NK-92 (cell line): ENCODE results near the gene CTSS.
"Not testable (repeated sequence)": the region's sequence is repeated elsewhere in the genome, so short reads cannot be mapped to it uniquely, and the experiment has no call there.

Experiments used
- DNase-seq: peaks from one replicate; lab custom pipeline; 2025; ENCODE audit not compliant: unreplicated experiment; lab: John Stamatoyannopoulos, UW

The CTSS gene

DNA sequence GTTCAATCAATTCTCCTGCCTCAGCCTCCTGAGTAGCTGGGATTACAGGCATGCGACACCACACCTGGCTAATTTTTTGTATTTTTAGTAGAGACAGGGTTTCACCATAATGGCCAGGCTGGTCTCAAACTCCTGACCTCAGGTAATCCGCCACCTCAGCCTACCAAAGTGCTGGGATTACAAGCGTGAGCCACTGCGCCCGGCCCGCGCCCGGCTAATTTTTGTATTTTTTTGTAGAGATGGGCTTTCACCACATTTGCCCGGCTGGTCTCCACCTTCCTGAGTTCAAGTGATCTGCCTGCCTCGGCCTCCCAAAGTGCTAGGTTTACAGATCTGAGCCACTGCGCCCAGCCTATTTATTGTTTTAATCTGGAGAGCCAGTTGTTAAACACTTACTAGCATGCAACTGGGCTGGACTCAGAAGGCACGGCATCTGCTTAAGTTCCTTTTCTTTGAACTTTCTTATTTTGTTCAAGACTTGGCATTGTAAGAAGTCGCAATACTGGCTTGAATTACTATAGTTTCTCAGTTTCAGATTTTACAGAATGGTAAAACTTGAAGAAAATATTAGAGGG lies 10.4 kb upstream of the CTSS start:
- not testable (repeated sequence) for DNase-seq

DNA sequence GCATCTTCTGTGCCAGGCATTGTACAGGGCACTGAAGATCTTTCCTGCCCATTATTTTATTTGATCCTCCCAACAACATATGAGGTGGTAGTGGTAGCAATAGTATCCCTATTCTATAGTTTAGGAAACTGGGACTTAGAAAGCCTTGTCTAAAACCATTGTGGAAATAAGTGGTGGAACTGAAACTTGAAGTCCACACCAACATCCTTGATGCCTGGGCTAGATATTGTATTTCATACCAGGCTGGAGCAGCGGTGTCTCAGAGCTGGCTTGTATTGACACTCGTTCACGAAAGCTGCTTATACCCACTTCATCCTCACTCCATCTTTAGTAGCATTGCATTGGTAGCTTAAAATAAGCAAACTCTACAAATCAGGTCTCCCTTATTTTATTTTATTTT lies 9.7 kb upstream of the CTSS start:
- DNase-seq = no peak

DNA sequence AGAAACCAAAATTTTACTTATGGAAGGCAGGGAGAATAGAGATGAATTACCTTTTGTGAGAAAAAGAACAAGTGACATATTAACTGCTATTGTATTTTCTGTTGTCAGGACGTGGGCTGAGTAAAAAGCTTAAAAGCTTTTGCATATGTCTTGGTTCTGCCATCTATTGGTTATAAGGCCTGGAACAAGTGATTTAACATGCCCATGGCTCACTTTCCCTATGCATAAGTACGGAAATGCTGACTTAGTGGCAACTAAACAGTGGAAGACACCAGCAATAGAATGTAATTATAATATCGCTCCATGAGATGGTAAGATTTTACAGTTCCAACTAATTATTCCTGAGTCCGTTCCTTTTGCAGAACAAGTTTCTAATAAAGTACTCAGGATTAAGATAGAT lies 6.7 kb upstream of the CTSS start:
- no peak for DNase-seq

DNA sequence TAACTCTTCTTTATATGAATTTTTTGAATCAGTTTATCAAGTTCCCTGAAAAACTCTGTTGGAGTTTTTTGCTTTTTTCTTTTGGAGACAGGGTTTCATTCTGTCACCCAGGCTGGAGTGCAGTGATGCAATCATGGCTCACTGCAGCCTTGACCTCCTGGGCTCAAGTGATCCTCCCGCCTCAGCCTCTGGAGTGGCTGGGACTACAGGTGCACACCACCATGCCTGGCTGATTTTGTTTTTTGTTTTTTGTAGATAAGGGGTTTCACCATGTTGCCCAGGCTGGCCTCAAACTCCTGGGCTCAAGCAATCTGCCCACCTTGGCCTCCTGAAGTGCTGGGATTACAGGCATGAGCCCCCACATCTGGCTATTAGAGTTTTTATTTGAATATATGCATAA lies 2.1 kb upstream of the CTSS start:
- DNase-seq = not testable (repeated sequence)

DNA sequence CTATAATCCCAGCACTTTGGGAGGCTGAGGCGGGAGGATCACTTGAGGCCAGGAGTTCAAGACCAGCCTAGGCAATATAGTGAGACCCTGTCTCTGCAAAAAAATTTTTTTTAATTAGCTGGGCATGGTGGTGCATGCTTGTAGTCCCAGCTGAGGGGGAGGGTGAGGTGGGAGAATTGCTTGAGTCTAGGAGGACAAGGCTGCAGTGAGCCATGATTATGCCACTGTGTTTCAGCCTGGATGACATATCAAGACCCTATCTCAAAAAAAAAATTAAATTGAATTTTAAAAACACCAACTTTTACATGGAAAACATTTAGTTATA lies 361 bp upstream of the CTSS start:
- DNase-seq = not testable (repeated sequence)

DNA sequence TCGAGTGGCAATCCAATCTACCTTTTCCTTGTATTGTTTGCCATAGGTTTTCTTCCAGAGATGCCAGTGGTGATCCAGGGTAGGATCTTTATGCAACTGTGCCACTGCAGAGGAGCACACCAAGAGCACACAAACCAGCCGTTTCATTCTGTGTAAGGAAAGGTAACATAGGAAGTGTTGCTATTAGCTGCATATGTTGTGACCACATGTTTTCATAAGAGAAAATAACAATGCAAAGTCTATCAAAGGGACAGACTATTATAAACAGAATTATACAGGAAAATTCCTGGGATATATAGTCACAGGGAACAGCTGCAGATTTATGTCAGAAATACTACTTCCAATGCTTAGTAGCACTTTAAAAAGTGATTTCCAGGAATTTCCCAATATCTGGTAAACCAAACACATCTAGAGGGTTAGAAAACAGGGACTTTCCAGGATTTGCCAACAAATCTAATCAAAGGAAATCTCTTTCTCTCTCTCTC lies 919 bp downstream of the CTSS start:
- no peak for DNase-seq

DNA sequence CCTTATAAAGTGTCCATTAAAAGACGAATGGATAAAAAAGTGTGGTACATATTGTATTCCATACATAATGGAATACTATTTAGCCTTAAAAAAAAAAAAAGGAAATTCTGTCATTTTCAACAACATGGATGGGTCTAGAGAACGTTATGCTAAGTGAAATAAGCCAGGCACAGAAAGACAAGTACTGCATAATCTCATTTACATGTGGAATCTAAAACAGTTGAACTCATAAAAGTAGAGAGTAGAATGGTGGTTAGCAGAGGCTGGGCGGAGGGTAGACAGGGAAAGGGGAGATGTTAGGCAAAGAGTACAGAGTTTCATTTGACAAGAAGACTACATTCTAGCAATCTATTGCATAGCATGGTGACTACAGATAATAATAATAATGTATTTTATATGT lies 2.6 kb downstream of the CTSS start:
- no peak for DNase-seq

DNA sequence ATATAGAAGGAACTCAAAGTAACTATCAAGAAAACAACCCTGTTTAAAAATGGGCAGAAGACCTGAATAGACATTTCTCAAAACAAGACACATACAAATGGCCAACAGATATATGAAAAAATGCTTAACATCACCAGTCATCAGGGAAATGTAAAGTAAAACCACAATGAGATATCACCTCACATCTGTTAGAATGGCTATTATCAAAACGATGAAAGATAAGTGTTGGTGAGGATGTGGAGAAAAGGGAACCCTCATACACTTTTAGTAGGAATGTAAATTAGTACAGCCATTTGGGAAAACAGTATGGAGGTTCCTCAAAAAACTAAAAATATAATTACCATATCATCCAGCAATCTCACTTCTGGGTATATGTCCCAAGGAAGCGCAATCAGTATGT lies 3.0 kb downstream of the CTSS start:
- DNase-seq = no peak

DNA sequence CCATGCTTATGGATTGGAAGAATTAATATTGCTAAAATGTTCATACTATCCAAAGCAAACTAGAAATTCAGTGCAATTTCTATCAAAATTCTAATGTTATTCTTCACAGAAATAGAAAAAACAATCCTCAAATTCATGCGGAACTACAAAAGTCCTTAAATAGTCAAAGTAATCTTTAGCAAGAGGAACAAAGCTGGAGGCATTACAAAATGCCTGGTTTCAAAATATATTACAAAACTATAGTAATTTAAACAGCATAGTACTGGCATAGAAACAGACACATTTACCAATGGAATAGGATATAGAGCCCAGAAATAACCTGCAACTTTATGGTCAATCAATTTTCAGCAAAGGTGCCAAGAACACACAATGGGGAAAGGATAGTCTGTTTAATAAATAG lies 3.8 kb downstream of the CTSS start:
- DNase-seq = no peak

DNA sequence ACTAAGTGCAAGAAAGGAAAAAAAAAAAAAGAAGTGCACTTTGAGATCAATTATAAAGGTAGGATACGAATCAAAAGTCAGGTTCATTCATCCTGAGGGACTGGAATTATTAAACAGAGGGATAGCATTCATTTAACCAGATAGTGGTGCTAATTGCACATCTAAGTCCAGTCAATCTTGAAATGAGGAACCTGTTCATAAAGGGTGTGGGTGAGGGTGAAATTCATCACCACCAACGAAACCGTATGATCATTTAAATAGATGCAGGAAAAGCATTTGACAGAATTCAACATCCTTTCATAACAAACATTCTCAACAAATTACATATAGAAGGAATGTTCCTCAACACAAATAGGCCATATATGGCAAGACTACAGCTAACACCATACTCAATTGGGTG lies 5.6 kb downstream of the CTSS start:
- DNase-seq = no peak

DNA sequence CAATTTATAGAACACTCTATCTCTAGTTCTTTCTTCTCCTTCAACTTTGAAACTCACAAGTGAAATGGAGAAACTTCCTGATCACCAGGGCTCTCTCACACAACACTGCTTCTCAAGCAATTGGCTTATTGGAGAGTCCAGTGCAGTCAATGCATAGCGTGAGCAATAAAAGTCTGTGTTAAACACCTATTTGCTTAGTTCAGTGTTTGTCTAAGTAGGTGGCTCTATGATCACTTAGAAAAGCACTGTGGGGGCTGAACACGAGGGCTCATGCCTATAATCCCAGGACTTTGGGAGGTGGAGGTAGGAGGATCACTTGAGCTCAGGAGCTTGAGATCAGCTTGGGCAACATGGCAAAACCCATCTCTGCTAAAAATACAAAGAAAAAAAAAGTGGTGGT lies 12.2 kb downstream of the CTSS start:
- no peak for DNase-seq

DNA sequence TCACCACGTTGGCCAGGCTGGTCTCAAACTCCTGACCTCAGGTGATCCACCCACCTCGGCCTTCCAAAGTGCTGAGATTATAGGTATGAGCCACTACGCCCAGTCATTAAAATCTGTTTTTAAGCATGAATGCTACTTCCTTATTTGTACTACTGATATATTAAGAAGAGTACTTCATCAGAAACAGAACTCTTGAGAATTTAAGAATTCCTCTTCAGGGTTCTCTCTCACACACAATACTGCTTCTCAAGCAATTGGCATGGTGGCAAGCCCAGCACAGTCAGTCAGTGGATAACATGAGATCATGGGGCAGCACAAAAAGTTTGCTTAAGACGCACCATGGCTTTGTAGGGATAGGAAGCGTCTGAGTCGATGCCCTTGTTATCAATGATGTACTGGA lies 14.1 kb downstream of the CTSS start:
- DNase-seq = no peak

DNA sequence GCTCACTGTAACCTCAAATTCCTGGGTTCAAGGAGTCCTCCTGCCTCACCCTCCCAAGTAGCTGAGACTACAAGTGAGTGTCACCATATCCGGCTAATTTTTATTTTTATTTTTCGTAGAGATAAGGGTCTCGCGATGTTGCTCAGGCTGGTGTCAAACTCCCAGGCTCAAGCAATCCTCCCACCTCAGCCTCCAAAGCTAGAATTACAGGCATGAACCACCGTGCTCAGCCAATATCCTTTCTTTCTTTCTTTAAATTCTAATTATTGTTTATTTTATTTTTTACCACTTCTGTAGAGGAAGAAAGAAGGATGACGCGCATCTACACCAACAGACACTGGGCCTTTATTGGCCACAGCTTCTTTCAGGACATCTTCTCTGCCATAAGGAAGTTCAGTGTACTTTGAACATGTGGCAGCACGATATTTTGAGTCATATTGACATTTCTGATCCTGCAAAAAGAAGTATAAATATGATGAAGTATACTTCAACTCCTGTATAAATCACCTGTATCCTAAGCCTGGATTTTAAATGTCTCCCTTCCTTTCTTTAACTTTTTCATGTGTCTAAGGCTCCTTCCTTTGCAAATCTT lies 15.8 kb downstream of the CTSS start:
- no peak for DNase-seq

DNA sequence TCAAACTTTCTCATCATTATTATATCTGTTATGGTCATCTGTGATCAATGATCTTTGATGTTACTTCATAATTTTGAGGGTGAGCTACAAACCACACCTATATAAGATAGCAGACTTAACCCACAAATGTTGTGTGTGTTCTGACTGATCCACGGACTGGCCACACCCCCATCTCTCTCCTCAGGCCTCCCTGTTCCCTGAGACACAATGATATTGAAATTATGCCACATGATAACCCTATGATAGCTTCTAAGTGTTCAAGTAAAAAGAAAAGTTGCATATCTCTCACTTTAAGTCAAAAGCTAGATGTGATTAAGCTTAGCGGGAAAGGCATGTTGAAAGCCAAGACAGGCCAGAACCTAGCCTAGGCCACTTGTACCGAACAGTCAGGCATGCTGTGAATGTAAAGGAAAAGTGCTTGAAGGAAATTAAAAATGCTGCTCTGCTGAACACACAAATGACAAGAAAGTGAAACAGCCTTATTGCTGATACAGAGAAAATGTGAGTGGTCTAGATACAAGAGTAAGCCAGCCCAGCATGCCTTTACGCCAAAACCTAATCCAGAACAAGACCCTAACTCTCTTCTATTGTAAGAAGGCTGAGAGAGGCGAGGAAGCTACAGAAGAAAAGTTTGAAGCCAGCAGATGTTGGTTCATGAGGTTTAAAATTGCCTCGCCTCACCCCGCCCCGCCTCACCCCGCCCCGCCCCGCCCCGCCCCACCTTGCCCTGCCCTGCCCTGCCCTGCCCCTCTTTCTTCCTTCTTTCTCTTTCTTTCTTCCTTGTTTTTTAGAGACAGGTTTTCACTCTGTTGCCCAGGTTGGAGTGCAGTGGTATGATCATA lies 16.5 kb downstream of the CTSS start:
- no peak for DNase-seq

DNA sequence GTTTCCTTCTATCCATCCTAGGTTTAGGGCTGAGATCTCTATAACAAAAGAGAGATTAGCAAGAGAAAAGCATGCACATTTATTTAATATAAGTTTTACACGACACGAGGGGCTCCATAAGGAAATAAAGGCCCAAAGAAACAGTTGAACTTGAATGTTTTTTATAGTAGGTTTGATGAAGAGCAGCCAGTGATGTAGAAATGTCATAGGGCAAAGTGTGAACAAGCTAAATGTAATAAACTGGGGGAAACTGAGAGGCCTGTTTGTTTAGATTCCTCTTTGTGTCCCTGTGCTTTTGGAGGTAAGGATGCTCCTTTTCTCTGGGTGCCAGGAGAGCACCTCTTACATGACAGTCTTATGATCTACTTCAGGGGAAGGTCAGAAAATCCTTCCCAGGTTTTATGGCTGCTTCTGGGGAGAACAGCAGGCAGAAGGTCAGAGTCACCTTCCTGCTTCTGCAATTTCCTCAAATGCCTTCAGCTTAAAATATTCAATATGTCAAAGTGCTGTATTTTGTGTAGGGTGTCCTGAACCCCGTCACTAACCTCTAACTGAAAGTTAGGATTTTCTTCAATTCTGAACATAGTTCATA lies 35.4 kb downstream of the CTSS start:
- DNase-seq = no peak

DNA sequence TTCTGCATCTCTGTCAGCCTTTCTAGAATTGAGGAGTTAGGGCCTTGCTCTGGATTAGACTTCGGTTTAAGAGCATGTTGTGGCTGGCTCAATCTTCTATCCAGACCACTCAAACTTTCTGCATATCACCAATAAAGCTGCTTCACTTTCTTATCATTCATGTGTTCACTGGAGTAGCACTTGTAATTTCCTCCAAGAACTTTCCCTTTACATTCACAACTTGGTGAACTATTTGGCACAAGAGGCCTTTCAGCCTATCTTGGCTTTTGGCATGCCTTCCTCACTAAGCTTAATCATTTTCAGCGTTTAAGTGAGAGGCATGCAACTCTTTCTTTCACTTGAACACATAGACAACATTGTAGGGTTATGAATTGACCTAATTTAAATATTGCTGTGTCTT lies 41.2 kb downstream of the CTSS start:
- DNase-seq = no peak

DNA sequence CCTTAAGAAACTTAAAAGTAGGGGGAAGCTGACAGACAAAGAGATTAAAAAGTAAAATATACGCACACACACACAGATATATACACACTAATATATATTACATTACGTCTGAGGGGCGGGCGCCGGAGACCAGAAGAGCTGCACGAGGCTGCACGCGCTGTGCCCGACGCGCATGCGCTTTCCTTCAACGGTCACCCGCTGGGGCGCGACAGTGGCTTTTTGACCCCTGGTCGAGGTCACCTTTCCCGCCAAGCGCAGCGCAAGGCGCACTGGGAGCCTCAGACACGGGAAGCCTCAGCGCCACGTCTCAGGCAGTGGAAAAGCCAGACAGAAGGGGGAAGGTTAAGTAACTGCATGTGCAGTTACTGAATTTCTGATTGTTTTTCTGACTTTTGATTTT lies 44.9 kb downstream of the CTSS start, which contains the start of gene HORMAD1:
TSS of gene HORMAD1 (minus strand) at position 193 of the 400 bp plus-strand sequence. CDS start 1,390 bp downstream, outside the sequence.
- DNase-seq = no peak

DNA sequence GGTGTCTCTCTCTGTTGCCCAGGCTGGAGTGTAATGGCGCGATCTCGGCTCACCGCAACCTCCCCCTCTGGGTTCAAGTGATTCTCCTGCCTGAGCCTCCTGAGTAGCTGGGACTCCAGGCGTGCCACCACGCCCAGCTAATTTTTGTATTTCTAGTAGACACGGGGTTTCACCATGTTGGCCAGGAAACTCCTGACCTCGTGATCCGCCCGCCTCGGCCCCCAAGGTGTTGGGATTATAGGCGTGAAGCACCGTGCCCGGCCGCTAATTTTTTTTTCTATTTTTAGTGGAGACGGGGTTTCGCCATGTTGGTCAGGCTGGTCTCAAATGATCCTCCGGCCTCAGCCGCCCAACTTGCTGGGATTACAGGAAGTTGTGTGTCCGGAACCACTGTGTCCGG lies 45.5 kb downstream of the CTSS start:
- no peak for DNase-seq

DNA sequence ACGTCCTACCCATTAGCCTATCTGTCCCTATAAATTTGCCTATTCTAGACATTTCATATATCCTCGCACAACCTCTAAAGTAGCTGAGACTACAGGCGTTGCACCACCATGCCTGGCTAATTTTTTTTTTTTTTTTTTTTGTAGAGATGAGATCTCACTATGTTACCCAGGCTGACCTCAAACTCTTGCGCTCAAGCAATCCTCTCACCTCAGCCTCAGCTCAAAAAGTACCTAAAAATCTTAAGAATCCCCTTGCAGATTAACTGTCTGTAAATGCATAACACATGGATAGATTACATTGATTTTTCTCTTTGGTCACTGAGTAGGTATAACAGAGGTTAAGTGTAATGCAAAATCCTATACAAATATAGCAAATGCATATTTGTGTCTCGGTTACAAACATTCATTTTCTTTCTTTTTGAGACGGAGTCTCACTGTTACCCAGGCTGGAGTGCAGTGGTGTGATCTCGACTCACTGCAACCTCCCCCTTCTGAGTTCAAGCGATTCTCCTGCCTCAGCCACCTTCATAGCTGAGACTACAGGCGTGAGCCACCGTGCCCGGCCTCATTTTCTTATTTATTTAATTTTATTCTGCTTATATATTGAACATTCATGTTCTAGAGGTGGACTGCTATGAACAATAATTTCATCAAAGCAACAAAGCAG lies 47.2 kb downstream of the CTSS start:
- no peak for DNase-seq

DNA sequence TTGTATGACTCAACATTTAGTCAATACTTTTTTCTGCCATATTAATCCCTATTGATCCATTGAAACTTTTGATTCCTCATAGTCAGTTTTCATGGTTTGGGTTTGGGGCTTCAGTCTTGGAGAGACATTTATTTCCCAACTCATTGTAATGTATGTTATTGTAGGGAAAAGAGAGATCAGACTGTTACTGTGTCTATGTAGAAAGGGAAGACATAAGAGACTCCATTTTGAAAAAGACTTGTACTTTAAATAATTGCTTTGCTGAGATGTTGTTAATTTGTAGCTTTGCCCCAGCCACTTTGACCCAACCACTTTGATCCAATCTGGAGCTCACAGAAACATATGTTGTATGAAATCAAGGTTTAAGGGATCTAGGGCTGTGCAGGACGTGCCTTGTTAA lies 56.5 kb downstream of the CTSS start:
- not testable (repeated sequence) for DNase-seq

DNA sequence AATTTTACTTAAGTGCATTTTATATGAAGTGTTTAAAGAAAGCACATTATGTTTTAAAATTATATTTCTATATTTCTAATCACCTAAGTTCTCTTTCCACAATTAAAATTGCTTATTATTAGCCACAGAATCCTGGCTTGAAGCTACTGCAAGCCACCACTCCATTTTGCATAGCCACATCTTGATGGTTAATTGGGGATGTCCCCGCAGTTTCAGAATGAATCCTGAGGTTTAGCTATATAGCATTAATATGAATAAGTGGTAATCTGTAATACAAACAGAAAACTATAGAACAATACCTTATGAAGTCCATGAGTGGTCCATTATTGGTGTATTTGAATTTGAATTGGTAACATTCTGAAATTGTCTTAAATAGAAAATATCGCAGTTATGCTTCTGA lies 57.0 kb downstream of the CTSS start:
- DNase-seq = no peak
